ENCODE data around the gene N4BP2L2.

N4BP2L2 gene

DNA sequence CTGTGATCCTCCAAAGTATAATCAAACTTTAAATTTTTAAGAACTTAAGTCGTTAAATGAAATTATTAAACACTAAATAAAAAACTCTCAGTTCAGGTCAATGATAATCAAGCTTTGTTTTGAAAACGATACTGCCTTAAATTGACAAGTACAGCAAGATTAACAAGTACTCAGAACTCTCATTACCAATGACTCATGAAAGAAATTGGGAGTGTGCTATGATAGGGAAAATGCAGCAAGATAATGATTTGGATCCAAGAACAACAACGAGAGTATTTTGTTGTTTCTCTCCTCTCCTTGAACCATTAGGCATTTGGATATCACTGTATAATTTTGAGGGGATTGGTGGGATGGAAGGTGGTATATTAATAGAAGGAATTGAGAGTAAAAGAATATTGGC lies 10.2 kb downstream of the N4BP2L2 start:
- no peak for DNase-seq

DNA sequence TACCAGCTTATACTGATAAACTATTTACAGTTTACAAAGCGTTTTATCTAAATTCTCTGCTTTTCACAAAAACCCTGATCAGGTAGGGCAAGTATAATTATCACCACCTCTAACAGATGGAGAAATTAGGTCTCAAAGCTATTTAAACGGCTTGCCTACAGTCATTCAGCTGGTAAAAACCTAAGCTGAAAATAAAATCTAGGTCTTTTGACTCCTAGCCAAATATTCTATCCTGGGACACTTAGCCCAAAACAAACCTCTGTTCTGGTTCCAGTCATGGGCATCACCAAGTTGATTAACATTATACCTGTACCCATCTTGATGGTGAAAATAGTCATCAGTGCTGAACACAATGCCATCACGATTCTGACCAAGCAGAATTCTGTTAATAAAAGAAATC lies 11.4 kb downstream of the N4BP2L2 start:
- no peak for DNase-seq

GRCh38 chr13:32525766-32526165 lies 12.8 kb downstream of the N4BP2L2 start:
- DNase-seq = no peak

DNA sequence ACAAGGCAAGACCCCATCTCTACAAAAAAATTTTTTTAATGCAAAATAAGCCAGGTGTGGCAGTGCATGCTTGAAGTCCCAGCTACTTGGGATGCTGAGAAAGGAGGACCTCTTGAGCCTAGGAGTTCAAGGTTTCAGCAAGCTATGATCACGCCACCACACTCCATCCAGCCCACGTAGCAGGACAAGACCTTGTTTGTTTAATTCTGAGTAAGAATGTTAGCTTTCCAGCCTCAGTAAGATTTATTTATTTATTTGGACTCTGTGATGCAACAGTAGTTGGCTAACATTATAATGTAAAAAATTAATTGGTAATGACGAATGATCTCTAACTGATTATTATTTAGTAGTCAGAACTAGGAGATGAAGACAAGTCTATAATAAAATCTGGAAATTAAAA lies 23.3 kb downstream of the N4BP2L2 start:
- DNase-seq = no peak

- DNase-seq = no peak
Measured at GRCh38 chr13:32511482-32511881, 27.1 kb downstream of the N4BP2L2 start.

GRCh38 chr13:32504876-32505275 lies 33.7 kb downstream of the N4BP2L2 start:
- DNase-seq = no peak

DNA sequence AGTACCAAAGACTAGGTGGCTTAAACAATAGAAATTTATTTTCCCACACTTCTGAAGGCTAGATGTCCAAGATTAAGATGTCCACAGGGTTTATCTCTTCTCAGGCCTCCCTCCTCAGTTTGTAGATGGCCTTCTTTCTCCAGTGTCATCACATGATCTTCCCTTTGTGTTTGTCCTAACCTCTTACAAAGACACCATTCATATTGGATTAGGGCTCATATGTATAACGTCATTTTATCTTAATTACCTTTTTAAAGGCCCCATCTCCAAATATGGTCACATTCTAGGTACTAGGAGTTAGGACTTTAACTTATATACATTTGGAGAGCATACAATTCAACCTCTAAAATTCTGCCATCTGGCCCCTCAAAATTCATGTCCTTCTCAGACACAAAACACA lies 34.3 kb downstream of the N4BP2L2 start:
- no peak for DNase-seq

DNA sequence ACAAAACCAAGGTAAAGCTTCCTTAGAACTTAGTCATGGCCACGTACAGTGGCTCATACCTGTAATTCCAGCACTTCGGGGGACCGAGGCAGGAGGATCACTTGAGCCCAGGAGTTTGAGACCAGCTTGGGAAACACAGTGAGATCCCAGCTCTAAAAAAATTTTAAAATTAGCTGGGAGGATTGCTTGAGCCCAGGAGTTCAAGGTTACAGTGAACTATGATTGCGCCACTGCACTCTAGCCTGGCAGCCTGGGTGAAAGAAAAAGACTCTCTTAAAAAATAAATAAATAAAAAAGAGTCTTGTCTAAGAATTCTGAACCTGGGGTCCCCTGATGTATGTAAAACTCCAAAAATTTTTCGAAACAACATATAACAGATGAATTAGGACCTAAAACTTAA lies 34.9 kb downstream of the N4BP2L2 start:
- no peak for DNase-seq

- DNase-seq = peak; percentile 4
Measured at GRCh38 chr13:32501064-32501463, 37.5 kb downstream of the N4BP2L2 start.

DNA sequence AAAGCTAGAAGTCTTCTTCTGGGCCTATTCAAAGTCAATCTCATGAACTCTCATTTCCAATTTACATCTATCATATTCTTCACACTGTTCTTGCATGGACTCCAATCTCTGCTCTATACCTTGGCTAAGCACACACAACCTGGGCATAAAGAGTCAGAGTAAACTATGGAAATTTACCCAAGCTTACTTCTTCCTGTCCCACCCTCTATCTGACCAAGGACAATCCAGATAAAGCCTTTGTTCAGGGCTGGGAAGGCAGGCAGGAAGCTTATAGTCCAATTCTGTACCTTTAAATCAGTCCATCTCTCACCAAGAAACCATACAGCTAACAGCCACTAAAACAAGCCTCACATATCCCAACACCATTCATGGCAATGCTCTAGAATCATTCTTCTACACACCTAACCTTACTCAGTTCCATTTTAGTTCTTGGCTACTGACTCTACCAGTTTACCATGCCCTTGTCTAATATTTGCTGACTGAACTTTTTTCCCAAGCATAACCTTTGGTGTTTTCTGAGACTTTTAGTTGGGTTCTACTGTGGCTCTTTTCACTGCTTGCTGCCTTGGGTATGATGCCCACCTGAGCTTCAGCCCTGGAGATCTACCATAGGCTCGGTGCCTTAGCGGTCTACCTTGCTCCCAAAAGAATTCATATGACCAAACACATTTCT lies 38.9 kb downstream of the N4BP2L2 start:
- no peak for DNase-seq

GRCh38 chr13:32497589-32497988 lies 41.0 kb downstream of the N4BP2L2 start:
- DNase-seq = no peak

DNA sequence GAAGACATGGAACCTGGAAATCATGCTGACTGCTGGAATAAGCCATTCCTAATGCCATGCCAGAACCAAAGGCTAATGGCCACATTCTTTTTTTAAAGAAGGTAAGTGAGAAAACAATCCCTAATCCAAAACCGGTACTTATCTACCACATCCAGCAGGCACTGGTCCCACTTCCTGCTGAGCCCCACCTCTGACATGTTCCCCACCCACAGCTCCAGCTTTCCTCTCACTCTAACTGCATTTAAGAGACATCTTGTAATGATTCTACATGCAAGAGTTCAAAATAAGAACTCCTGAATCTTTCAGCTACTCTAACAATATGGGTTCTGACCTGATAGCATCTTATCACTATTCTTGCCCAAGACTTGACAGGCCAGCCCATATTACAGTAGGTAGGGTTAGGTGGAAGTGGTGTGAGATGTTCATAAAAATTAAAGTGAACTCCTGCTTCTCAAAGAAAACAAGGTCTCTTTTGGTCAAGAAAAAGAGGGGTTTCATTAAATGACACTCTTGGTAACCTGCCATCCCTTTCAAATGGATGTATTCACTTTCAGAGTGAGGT lies 41.9 kb downstream of the N4BP2L2 start:
- DNase-seq = no peak

DNA sequence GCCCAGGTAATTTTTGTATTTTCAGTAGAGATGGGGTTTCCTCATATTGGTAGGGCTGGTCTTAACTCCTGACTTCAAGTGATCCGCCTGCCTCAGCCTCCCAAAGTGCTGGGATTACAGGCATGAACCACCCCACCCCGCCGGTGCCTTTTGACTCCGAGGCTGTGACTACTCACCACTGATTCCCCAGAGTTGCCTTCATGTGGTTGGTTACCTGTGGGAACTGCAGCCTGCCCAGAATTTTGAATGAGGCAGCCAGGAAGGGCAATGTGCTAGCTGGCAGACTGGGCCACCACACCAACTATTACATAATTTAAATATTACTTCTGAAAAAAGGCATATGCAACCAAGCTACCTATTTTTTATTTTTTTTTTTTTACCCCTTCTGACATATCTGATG lies 42.8 kb downstream of the N4BP2L2 start:
- no peak for DNase-seq

DNA sequence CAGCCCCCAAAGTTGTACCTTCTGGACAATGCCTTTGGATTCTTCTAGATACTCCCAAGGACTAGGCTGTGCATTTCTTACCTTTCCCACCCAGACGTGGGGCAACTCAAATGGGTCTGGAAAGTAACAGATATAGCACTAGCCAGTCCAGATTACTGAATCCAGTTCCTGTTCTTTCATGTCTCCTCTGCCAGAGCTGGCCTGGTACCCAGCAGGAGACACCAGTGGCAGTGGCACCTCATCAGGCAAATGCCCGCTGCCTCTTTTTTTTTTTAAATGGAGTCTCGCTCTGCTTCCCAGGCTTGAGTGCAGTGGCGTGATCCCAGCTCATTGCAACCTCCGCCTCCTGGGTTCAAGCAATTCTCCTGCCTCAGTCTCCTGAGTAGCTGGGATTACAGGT lies 43.2 kb downstream of the N4BP2L2 start:
- no peak for DNase-seq

DNA sequence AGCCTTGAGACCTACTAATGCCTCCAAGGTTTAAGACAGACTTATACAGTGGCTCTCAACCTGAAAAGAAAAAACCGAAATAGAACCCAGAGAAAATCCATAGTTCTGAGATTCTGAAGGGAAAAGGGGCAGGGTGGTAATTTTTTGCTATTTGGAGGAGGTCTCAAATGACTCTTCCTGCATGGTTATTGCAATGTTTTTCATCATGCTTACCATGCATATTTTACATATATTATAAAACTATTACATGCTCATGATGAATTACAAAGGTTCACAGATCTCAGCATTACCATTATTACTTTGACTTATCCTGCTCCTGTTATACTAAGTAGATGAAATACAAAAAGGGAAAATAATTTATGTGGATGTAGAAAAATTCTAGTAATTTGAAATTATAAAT lies 47.6 kb downstream of the N4BP2L2 start:
- no peak for DNase-seq

- no peak for DNase-seq
Measured at GRCh38 chr13:32476892-32477291, 61.7 kb downstream of the N4BP2L2 start.

DNA sequence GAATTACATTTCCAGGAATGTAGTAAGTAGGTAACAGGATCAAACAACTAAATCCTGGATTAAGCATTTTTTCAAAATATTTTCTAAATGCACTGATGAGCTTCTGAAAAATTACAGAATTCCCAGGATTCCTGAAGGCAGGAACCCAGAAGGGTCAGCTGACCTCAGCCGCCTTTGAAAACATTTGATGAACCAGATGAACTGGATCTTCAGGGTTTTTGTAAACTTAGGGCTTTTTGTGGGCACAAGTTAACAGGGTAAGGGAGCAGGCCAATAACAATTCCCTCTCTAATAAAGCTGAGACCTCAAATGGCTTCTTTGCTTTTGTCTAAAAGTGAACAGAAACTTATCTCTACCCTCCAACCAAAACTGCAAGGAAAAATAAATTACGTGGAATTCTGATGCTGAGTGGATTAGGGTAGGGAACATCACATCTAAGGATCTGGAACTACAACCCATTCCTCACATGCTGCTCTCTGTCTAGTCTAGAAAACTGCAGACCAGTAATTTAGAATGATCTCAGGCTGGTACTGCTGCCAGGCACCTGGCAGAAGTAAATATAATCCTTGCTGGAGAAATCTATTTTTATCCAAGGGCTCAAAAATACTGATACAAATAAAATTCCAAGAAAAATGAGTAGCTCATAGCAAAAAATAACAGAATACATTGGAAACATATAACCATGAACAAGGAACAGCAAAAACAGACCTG lies 62.4 kb downstream of the N4BP2L2 start:
- DNase-seq = no peak

DNA sequence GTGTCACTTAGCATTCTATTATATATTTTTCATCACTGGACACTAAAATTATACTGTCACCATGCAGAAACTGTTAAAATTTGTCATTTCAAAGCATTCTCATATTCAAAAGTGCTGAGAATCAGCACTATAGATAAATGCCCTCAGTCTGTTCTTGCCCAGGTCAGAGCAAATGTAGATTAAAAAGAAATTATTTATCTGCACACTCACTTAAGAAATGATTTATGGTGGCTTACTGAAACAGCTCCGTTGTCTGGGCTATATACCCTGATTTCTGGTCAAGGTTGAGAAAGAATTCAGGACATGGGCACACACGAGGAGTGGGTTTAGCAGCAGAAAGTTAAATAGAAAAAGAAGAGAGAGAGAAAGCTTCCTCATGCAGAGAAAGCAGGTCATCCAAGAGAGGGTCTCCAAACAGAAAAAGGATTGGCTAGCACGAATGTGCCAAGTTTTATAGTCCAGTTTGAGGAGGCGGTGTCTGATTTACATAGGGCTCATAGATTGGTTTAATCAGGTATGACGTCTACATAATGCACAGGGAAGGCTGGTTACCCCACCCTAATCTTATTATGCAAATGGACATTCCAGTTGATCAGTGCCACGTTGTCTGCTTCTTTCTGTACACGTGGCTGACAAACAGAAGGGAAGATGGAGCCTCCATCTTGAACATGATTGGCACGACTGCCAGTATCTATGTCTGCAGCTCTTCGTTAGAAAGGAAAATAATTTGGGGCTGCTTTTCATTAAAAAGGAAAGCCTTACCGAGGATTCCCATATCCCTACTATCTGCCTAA lies 63.4 kb downstream of the N4BP2L2 start:
- no peak for DNase-seq

GRCh38 chr13:32473650-32474049 lies 64.9 kb downstream of the N4BP2L2 start:
- no peak for DNase-seq

GRCh38 chr13:32472194-32472621 lies 66.4 kb downstream of the N4BP2L2 start:
- DNase-seq = peak; percentile 41

DNA sequence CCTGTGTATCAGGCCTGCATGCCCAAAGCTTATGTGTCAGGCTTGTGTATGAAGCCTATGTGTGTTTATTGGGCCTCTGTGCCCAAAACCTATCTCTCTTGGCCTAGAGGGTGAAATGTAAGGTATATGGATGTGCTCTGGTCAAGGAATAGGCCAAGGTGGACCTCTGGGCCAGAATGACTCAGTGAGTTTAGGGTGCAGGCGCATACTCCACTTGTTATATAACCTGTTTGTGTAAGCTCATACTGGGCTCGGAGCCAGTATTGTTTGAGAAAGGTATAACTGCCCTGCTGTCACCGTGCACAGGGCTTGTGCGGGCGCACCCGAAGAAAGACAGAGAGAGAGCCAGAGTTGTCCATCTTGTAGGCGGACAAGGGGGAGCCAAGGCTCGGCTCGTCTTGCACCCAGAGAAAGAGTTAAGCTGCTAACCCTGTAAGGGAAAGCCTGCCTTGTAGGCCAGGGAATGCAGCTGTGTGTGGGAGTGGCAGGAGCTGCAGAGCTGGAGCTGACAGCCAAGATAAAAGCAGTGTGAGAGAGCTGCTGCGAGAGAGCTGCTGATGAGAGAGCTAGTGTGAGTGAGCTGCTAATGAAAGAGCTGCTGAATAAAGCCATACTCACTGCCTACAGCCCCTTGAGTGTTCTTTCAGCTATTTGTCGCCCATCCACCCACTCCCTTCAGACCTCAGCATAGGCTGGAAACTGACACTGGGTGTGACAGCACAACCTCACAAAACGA lies 67.2 kb downstream of the N4BP2L2 start:
- DNase-seq = no peak

GRCh38 chr13:32468502-32469142 lies 70.0 kb downstream of the N4BP2L2 start:
- DNase-seq = no peak

Measured in activated CD4-positive, alpha-beta T cell treated with anti-CD3 and anti-CD28 coated beads, Interleukin-2, Interleukin-6, amounts not matched to agents 100 ng/mL and 50 ng/mL, durations not matched to agents 16 hours and 8 hours (primary cell).